AG10803 (cell line): ENCODE measurements around the gene AAMDC.
"Not testable (repeated sequence)": the region's sequence is repeated elsewhere in the genome, so short reads cannot be mapped to it uniquely, and the experiment has no call there.

ENCODE experiments used
- DNase-seq: peaks from one replicate; pipeline ENCODE4 v3.0.0; 2010; ENCODE audit warnings: low read depth
- H3K4me3 ChIP-seq: 2 replicates; pipeline ENCODE4 v1.5.1; 2011; ENCODE audit warnings: mild to moderate bottlenecking, low read length, control low read depth
- TF ChIP-seq, protein P1 (sequence below): conservative IDR thresholded peaks from 2 replicates; pipeline ENCODE4 v1.5.1; 2011; ENCODE audit warnings: mild to moderate bottlenecking, low read length, control low read depth, inconsistent platforms

Gene AAMDC

DNA sequence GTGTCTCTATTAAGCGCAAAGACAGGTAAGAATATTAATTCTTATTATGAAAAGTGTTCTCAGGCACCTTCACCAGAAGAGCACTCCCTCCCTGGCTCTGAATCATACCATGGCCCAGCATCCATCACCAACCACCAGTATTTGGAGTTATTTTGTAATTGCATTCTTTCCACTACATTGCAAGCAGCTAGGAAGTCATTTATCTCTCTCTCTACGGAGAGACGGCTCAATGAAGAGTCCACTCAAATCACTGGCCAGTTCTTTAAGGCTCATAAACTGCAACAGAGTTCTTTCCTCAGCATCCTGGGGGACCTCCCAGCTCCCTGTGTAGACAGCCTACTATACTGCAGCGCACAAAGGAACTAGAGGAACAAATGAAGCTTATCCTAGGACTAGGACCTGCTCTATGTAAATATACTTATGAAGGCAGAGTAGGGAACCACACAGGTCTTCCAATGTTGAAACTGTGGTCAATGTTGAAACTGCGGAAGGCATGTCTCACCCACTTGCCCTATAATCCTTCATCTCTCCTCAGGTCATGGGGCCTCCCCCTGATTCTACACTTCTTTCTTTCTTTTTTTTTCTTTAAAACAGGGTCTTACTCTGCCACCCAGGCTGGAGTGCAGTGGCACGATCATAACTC is 63.4 kb downstream of the AAMDC start:
- DNase-seq = peak; percentile 86
- no peak overlapping the region for H3K4me3 ChIP-seq
- TF ChIP-seq, protein P1, sequence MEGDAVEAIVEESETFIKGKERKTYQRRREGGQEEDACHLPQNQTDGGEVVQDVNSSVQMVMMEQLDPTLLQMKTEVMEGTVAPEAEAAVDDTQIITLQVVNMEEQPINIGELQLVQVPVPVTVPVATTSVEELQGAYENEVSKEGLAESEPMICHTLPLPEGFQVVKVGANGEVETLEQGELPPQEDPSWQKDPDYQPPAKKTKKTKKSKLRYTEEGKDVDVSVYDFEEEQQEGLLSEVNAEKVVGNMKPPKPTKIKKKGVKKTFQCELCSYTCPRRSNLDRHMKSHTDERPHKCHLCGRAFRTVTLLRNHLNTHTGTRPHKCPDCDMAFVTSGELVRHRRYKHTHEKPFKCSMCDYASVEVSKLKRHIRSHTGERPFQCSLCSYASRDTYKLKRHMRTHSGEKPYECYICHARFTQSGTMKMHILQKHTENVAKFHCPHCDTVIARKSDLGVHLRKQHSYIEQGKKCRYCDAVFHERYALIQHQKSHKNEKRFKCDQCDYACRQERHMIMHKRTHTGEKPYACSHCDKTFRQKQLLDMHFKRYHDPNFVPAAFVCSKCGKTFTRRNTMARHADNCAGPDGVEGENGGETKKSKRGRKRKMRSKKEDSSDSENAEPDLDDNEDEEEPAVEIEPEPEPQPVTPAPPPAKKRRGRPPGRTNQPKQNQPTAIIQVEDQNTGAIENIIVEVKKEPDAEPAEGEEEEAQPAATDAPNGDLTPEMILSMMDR = no peak

DNA sequence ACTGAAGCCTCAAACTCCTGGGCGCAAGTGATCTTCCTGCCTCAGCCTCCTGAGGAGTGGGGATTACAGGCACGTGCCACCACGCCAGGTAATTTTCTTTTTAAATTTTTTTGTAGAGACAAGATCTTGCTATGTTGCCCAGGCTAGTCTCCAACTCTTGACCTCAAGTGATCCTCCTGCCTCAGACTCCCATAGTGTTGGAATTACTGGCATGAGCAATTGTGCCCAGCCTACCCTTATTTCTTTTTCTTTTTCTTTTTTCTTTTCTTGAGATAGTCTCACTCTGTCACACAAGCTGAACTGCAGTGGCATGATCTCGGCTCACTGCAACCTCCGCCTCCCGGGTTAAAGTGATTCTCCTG is 63.9 kb downstream of the AAMDC start:
- H3K4me3 ChIP-seq = no peak overlapping the region
- DNase-seq = no peak
- TF ChIP-seq, protein P1 = no peak

DNA sequence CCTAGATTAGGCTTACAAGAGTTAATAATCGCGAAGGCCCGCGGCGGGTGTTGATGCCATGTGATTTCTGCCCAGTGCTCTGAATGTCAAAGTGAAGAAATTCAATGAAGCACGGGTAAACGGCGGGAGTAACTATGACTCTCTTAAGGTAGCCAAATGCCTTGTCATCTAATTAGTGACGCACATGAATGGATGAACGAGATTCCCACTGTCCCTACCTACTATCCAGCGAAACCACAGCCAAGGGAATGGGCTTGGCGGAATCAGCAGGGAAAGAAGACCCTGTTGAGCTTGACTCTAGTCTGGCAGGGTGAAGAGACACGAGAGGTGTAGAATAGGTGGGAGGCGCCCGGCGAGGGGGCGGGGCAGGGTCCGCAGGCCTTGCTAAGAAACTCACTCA is 65.5 kb downstream of the AAMDC start:
- DNase-seq = peak; percentile 55
- no peak overlapping the region for H3K4me3 ChIP-seq
- TF ChIP-seq, protein P1 = no peak

DNA sequence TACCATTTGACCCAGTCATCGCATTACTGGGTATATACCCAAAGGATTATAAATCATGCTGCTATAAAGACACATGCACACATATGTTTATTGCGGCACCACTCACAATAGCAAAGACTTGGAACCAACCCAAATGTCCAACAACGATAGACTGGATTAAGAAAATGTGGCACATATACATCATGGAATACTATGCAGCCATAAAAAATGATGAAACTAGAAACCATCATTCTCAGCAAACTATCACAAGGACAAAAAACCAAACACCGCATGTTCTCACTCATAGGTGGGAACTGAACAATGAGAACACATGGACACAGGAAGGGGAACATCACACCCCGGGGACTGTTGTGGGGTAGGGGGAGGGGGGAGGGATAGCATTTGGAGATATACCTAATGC is 68.1 kb downstream of the AAMDC start:
- not testable (repeated sequence) for H3K4me3 ChIP-seq, DNase-seq

DNA sequence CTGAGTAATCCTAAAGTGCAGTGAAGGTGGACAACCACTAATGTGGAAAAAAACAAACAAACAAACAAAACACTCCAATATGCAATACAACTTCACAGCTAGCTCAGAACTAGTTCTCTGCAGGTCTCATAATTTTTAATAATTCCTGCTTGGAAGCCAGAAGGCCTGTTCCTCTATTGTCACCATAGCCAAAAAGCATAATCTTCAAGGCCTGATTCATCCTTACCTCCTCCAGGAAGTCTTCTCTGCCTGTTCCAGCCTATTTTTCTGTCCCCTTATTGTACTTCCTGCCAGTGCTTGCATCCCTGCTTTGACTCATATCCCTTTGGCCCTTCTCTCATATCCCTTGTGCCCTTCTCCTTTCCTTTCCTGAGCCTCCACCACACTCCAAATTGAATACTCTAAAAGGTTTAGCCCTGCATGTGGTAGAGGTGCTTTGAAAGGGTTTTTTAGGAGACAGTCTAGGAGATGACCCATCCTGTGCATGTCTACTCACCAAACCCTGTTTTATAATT is 69.2 kb downstream of the AAMDC start:
- not testable (repeated sequence) for DNase-seq, H3K4me3 ChIP-seq

DNA sequence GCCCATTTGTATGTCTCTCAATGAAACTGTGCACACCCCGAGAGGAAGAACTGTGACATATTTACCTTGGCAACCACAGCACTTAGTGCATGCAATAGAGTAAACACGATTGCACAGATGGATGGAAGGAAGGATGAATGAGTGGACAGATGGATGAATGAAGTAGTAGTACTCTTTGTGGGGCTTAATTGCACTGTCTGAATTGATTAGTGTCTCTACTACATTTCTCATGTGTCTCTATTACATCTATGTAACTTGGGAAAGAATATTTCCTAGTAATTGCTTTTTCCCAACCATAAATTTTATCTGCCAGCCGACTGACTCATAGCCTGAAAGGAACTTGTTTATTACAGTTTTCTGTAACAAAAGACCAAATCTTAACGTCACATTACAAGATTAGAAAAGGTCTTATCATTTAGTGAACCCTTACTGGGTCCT is 69.7 kb downstream of the AAMDC start:
- H3K4me3 ChIP-seq = not testable (repeated sequence)
- peak; percentile 10 for DNase-seq

DNA sequence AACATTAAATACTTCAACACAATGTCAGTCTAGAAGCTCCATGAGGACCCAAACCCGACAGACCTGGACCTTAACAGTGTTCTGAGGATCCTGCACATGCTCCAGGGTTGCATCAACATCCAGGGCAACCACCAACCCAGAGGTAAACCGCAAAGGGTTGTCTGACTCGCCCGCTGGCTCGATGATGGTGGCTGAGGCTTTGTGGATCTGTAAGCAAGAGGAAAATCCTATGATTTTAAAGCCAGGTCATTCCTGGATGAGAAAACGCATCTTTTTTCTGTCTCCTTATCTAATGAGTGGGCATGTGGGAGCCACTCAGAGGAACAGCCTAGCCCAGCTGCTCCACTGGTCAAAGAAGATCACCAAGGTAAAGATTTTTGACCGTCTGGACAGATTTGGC is 70.3 kb downstream of the AAMDC start:
- not testable (repeated sequence) for DNase-seq

DNA sequence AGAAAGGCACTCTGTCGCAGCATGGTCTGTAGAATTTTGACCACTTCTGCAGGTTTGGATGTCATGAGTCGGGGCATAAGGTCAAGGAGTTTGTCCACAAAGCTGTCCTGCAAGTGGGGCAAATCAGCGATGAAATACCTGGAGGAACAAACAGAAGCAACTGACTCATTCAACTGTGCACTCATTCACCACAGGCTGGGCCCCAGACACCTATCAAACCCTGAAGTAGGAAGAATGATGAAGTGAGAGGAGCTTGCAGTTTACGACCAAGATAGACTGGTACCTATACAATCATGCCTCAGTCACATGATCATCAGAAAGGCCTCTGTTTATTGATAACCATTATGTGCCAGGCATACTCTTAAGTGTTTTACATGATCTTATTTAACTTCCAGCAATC is 70.8 kb downstream of the AAMDC start:
- not testable (repeated sequence) for H3K4me3 ChIP-seq, DNase-seq

More for the DNA sequence above, 70.3 kb downstream of the AAMDC start:
- H3K4me3 ChIP-seq = not testable (repeated sequence)

DNA sequence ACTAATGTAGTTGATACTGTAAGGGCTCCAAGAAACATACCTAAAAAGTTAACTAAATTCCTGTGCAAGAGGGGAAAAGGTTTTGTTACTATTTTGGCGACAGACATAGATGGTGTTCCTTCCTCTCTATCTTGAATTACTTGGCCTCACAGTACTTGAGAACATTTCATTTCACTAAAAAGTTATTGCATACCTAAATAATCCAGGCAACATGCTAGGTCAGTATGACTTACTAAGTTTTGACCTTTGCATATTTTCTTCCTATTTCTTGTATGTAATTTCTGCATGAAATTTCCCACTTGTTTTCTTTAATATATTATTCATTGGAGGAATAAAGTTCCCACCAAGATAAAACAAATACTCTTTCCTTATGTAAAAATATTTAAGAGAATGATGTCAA is 74.0 kb downstream of the AAMDC start:
- not testable (repeated sequence) for H3K4me3 ChIP-seq, DNase-seq

DNA sequence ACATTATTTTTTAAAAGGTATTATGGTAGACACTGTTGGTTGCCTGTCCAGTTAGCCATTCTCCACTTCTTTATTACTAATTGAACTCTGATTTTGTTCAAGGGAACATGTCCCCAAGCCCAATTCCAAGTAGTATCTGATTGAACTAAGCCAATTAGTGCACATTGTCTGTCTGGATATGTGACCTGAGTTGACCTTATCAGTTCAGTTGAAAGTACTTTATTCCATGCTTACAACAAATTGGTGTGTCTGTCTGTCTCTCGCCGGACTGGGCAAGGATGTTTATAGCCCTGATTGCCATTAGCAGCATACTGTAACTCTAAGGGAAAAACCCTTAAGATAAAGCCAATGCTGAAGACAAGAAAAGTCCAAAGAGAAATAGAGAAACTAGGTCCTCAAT is 87.9 kb downstream of the AAMDC start:
- DNase-seq = no peak
- TF ChIP-seq, protein P1 = no peak
- no peak overlapping the region for H3K4me3 ChIP-seq
